HG02884 (cell line): ENCODE results near the gene IRF4.

Experiments used
- ATAC-seq: cut with Tn5 transposase; IDR thresholded peaks from one replicate; pipeline ENCODE4 v1.9.1; 2021; ENCODE audit warnings: mild to moderate bottlenecking, moderate library complexity; ENCODE audit not compliant: unreplicated experiment

Gene IRF4

GRCh38 chr6:436308-437036 is 44.9 kb downstream of the IRF4 start:
- ATAC-seq: no peak

- ATAC-seq: no peak
These were observed 45.5 kb downstream of the IRF4 start for GRCh38 chr6:437037-437392.

GRCh38 chr6:438634-439170 is 47.1 kb downstream of the IRF4 start:
- no peak for ATAC-seq

GRCh38 chr6:439641-440167 is 48.2 kb downstream of the IRF4 start:
- ATAC-seq: no peak

GRCh38 chr6:441126-441920 is 49.8 kb downstream of the IRF4 start:
- ATAC-seq: no peak

GRCh38 chr6:443621-444159 is 52.1 kb downstream of the IRF4 start:
- ATAC-seq: no peak

GRCh38 chr6:444653-445275 is 53.2 kb downstream of the IRF4 start:
- ATAC-seq: no peak

GRCh38 chr6:445571-446417 is 54.2 kb downstream of the IRF4 start:
- no peak for ATAC-seq

- no peak for ATAC-seq
These were observed 55.1 kb downstream of the IRF4 start for GRCh38 chr6:446418-447366.

- ATAC-seq: no peak
These were observed 56.0 kb downstream of the IRF4 start for GRCh38 chr6:447381-448165.

- no peak for ATAC-seq
These were observed 56.9 kb downstream of the IRF4 start for GRCh38 chr6:448296-449056.

- ATAC-seq: no peak
These were observed 57.5 kb downstream of the IRF4 start for GRCh38 chr6:449057-449430.

GRCh38 chr6:449486-450419 is 58.2 kb downstream of the IRF4 start:
- no peak for ATAC-seq

- no peak for ATAC-seq
These were observed 59.8 kb downstream of the IRF4 start for GRCh38 chr6:451336-451735.

GRCh38 chr6:451847-452246 is 60.3 kb downstream of the IRF4 start:
- no peak for ATAC-seq

- no peak for ATAC-seq
These were observed 60.9 kb downstream of the IRF4 start for GRCh38 chr6:452301-453067.
